AG04449 (cell line): ENCODE results near the gene ZBTB46.
"Not testable (repeated sequence)": the region's sequence is repeated elsewhere in the genome, so short reads cannot be mapped to it uniquely, and the experiment has no call there.

Experiments
- CTCF ChIA-PET: fragments of 350-600 bp; formaldehyde crosslinking; extraction: SDS; loops from one replicate; lab custom pipeline; 2021; ENCODE audit warnings: antibody characterized with exemption; lab: Yijun Ruan, JAX
- POLR2A ChIA-PET: fragments of 400-600, 350-600 bp; formaldehyde crosslinking; extraction: SDS; loops from one replicate; lab custom pipeline; 2020; ENCODE audit warnings: antibody characterized with exemption, inconsistent platforms; lab: Yijun Ruan, JAX
- DNase-seq: peaks from one replicate; pipeline ENCODE4 v3.0.0-alpha.2; 2010; ENCODE audit warnings: low read depth, low spot score
- H3K4me3 ChIP-seq: 2 replicates; pipeline ENCODE4 v1.5.1; 2011; ENCODE audit warnings: low read depth, mild to moderate bottlenecking, control low read depth, low read length
- TF ChIP-seq, protein P1 (sequence below): IDR thresholded peaks from one replicate; pipeline ENCODE4 v1.5.1; 2011; ENCODE audit warnings: mild to moderate bottlenecking, moderate library complexity, low read length, control low read depth, inconsistent platforms; ENCODE audit not compliant: insufficient read depth; ENCODE audit errors: missing control alignments

Gene ZBTB46

DNA sequence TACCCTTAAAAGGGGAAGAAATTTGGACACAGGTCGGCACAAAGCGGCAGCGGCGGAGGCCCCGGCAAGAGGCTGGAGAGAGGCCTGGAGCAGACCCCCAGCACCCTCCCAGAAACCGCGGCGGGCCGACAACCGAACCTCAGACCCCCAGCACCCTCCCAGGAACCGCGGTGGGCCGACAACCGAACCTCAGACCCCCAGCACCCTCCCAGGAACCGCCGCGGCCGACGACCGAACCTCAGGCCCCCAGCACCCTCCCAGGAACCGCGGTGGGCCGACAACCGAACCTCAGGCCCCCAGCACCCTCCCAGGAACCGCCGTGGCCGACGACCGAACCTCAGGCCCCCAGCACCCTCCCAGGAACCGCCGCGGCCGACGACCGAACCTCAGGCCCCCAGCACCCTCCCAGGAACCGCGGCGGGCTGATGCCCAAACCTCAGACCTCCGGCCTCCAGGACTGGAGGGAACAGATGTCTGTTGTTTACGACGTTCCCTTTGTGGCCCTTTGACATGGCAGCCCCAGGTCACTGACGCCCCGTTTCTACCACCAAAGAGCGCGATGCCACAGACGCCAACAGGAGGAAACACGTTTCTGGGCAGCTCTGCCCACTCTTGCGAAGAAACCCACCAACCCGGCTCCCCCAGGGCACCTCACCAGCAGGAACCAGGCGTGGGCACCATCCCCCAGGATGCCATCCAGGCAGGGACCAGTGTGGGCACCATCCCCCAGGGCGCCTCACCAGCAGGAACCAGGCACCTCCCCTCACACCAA, 28.4 kb downstream of the ZBTB46 start:
- CTCF ChIA-PET, result interaction anchor here (3.5 kb wide), 1 partner anchor 17 kb away, joined by 17 read pairs; no protein-coding TSS in a partner anchor
- TF ChIP-seq, protein P1, sequence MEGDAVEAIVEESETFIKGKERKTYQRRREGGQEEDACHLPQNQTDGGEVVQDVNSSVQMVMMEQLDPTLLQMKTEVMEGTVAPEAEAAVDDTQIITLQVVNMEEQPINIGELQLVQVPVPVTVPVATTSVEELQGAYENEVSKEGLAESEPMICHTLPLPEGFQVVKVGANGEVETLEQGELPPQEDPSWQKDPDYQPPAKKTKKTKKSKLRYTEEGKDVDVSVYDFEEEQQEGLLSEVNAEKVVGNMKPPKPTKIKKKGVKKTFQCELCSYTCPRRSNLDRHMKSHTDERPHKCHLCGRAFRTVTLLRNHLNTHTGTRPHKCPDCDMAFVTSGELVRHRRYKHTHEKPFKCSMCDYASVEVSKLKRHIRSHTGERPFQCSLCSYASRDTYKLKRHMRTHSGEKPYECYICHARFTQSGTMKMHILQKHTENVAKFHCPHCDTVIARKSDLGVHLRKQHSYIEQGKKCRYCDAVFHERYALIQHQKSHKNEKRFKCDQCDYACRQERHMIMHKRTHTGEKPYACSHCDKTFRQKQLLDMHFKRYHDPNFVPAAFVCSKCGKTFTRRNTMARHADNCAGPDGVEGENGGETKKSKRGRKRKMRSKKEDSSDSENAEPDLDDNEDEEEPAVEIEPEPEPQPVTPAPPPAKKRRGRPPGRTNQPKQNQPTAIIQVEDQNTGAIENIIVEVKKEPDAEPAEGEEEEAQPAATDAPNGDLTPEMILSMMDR, result no peak
- DNase-seq, result no peak
- POLR2A ChIA-PET, result no interaction called here
- no peak overlapping the region for H3K4me3 ChIP-seq

DNA sequence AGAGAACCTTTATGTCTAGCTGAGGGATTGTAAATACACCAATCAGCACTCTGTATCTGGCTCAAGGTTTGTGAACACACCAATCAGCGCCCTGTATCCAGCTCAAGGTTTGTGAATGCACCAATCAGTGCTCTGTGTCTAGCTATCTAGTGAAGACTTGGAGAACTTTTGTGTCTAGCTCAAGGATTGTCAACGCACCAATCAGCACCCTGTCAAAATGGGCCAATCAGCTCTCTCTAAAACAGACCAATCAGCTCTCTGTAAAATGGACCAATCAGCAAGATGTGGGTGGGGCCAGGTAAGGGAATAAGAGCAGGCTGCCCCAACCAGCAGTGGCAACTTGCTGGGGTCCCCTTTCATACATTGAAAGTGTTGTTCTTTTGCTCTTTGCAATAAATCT, 29.9 kb downstream of the ZBTB46 start:
- H3K4me3 ChIP-seq, DNase-seq, POLR2A ChIA-PET: not testable (repeated sequence)
- CTCF ChIA-PET, result interaction anchor here (0.9 to 3.5 kb wide), 4 partner anchors 10 to 63 kb away, joined by 3 to 17 read pairs (median 6); no protein-coding TSS in a partner anchor

GRCh38 chr20:63800411-63800810, 30.7 kb downstream of the ZBTB46 start:
- POLR2A ChIA-PET, H3K4me3 ChIP-seq: not testable (repeated sequence)
- CTCF ChIA-PET, result interaction anchor here (1.4 to 3.5 kb wide), 3 partner anchors 10 to 25 kb away, joined by 5 to 17 read pairs (median 7); no protein-coding TSS in a partner anchor

GRCh38 chr20:63799127-63799526, 31.9 kb downstream of the ZBTB46 start:
- POLR2A ChIA-PET, H3K4me3 ChIP-seq, DNase-seq: not testable (repeated sequence)
- CTCF ChIA-PET, result interaction anchor here (0.9 to 3.5 kb wide), 3 partner anchors 14 to 24 kb away, joined by 3 to 17 read pairs (median 5); no protein-coding TSS in a partner anchor

More at GRCh38 chr20:63800411-63800810, 30.7 kb downstream of the ZBTB46 start:
- DNase-seq, result not testable (repeated sequence)

DNA sequence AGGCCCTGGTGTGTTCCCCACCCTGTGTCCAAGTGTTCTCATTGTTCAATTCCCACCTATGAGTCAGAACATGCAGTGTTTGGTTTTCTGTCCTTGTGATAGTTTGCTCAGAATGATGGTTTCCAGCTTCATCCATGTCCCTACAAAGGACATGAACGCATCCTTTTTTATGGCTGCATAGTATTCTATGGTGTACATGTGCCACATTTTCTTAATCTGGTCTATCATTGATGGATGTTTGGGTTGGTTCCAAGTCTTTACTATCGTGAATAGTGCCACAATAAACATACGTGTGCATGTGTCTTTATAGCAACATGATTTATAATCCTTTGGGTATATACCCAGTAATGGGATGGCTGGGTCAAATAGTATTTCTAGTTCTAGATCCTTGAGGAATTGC, 33.9 kb downstream of the ZBTB46 start:
- DNase-seq, POLR2A ChIA-PET, CTCF ChIA-PET, H3K4me3 ChIP-seq: not testable (repeated sequence)

GRCh38 chr20:63795178-63795830, 35.8 kb downstream of the ZBTB46 start:
- ChIA-PET CTCF (interaction anchor here (0.6 to 2.9 kb wide), 8 partner anchors 9 to 299 kb away, joined by 3 to 24 read pairs (median 3); no protein-coding TSS in a partner anchor), POLR2A (no interaction called here)
- no peak overlapping the region for H3K4me3 ChIP-seq
- DNase-seq, result no peak
- TF ChIP-seq, protein P1, result no peak

GRCh38 chr20:63794614-63795013, 36.5 kb downstream of the ZBTB46 start:
- H3K4me3 ChIP-seq, result no peak overlapping the region
- TF ChIP-seq, protein P1, result no peak
- no peak for DNase-seq
- POLR2A ChIA-PET, result no interaction called here
- CTCF ChIA-PET, result interaction anchor here (0.6 to 2.9 kb wide), 5 partner anchors 9 to 298 kb away, joined by 3 to 24 read pairs (median 3); no protein-coding TSS in a partner anchor

GRCh38 chr20:63792866-63793265, 38.2 kb downstream of the ZBTB46 start:
- POLR2A ChIA-PET, result no interaction called here
- CTCF ChIA-PET, result interaction anchor here (1.2 to 2.9 kb wide), 2 partner anchors 8 to 71 kb away, joined by 4 to 24 read pairs; no protein-coding TSS in a partner anchor
- H3K4me3 ChIP-seq, result no peak overlapping the region
- no peak for DNase-seq
- TF ChIP-seq, protein P1, result no peak
